Kidney epithelial cell (primary cell): ENCODE data around the gene INCA1. TPM values are rescaled to one million over a fixed set of nuclear protein-coding genes. Genes with fewer than 3 reads are reported as not detected.

Source experiments
- DNase-seq: peaks from one replicate; pipeline ENCODE4 v3.0.0-alpha.2; 2010; ENCODE audit warnings: low read depth
- H3K27me3 ChIP-seq: 2 replicates; pipeline ENCODE4 v1.6.0; 2011; ENCODE audit warnings: low read length; ENCODE audit not compliant: control insufficient read depth, insufficient read depth
- H3K36me3 ChIP-seq: 2 replicates; pipeline ENCODE4 v1.5.1; 2011; ENCODE audit warnings: low read length; ENCODE audit not compliant: control insufficient read depth, insufficient read depth
- H3K4me3 ChIP-seq: 2 replicates; pipeline ENCODE4 v1.5.1; 2011; ENCODE audit warnings: low read depth, mild to moderate bottlenecking, control low read depth, low read length
- total RNA-seq: library from RNA; depleted of rRNA; stranded (reverse); fragments of >200 nt; gene quantifications from 2 replicates; pipeline ENCODE4 v1.2.3, GENCODE V29; 2015
- TF ChIP-seq, protein P1 (sequence below): IDR thresholded peaks from 2 replicates; pipeline ENCODE4 v1.5.1; 2011; ENCODE audit warnings: mild to moderate bottlenecking, moderate library complexity, low read length, control low read depth, inconsistent platforms; ENCODE audit not compliant: insufficient read depth, poor library complexity, severe bottlenecking

Gene INCA1
- total RNA-seq, 1 donor from 2014 or later: 2.2 TPM

DNA sequence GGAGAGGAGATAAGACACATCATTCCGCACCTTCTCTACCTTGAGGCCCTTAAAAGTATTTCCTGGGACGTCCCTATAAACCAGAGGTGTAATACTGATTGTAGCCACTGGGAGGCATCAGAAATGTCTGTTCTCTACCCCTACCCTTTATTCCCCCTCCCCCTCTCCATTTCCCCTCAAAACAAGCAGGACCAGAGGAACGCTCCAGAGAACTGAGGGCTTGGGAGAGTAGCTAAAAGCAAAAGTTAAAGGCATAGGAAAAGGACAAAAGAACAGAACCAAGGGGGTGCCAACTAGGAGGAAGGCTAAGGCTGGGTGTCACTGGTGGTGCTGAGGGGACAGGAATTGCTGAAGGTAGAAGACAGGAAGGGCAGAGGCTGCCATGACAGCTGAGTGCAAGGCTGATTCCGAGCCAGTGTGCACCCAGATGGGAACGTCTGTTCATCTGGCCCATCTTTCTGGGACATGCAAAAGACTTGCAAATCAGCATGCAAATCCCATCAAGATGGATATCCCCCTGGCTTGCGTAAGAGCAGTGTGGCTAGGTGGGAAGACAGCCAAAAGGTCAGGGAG lies 16.6 kb downstream of the INCA1 start:
- TF ChIP-seq, protein P1, sequence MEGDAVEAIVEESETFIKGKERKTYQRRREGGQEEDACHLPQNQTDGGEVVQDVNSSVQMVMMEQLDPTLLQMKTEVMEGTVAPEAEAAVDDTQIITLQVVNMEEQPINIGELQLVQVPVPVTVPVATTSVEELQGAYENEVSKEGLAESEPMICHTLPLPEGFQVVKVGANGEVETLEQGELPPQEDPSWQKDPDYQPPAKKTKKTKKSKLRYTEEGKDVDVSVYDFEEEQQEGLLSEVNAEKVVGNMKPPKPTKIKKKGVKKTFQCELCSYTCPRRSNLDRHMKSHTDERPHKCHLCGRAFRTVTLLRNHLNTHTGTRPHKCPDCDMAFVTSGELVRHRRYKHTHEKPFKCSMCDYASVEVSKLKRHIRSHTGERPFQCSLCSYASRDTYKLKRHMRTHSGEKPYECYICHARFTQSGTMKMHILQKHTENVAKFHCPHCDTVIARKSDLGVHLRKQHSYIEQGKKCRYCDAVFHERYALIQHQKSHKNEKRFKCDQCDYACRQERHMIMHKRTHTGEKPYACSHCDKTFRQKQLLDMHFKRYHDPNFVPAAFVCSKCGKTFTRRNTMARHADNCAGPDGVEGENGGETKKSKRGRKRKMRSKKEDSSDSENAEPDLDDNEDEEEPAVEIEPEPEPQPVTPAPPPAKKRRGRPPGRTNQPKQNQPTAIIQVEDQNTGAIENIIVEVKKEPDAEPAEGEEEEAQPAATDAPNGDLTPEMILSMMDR: peak; percentile 71
- DNase-seq: no peak
- Histone ChIP-seq H3K27me3 (no peaks in the 10 kb centered on the region), H3K4me3 (no peak overlapping the region), H3K36me3 (peaks cover 3% of the 10 kb centered on the region)

DNA sequence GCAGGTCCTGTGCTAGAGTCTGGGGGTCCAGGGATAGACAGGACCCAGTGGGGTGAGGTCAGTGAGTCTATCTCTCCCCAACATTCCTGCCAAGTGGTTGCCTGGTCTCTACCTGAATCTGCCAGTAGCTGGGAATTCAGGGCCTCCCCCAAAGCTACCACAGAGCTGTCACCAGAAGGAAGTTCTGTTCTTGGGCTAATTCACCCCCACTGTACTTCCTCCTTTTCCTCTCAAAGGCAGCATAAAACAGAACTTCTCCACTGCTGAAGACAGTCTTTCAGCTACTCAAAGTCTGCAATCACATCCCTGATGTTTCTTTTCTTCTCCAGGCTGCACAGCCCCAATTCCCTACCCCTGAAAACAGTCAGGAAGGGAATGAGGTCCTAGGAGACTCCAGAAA lies 18.6 kb downstream of the INCA1 start:
- H3K36me3 ChIP-seq: peaks cover 3% of the 10 kb centered on the region
- no peak for DNase-seq
- H3K27me3 ChIP-seq: no peaks in the 10 kb centered on the region
- TF ChIP-seq, protein P1: no peak
- no peak overlapping the region for H3K4me3 ChIP-seq

DNA sequence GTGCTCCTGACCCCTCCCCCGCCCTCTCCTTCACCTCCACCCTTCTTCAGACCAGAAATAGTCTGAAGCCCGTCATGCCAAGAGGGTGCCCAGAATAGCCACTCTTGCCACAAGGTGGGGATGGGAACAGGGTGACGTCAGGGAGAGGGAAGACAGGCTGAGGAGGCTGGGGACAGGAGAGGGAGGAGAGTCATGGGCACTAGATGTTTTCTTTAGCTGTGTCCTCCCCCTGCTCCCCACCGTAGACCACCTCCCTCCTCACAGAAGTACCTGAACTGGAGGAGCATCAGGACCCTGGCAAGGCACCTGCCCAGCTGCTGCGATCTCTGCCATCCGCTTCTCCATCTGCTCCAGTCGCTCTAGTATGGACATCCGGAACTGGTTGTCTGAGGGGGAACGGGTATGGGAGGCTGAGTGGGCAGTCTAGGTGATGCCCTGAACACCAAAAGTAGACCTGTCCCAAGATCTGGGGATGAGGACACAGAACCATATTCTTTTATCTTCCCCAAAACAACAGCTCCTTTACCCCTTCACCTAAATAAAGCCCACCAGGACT lies 23.1 kb downstream of the INCA1 start:
- Histone ChIP-seq H3K4me3 (no peak overlapping the region), H3K27me3 (no peaks in the 10 kb centered on the region), H3K36me3 (peaks cover 2% of the 10 kb centered on the region)
- TF ChIP-seq, protein P1: no peak
- no peak for DNase-seq

DNA sequence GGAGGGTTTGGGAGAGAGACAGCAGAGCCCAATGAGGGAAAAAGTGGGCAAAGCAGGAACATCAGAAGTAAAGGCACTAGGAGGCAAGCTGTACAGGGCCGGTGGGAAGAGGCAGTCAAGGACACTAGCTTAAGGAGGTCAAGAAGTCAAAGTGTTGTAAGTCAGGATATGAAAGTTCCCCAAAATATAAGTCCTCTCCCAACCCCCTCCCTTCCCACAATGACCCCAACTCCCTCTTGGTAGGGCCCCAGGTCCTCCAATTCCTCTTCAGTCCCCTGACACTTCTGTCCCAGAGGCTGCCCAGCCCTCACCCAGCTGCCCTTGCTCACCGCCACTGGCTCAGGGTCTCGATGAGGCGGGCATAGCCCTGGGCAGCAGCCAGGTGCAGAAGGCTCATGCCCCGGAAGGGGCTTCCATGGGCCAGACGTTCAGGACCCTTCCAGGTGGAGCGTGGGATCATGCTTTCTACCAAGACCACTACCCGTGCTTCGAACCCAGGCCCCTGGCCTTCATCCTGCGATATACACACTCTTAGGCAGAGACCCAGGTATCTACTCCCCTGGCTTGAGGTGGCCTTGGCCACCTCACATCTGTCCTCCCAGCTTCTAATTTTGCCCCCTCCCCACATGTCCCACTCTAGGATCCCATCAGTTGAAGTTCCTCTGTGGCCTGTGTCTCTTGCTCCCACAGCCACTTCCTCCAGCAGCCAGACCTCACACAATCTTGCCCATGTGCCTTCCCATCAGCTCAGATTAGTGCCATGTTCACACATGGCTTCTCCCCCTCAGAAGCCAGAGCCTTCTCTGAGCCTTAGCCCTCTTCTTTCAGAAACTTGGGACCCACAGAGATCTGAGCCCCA lies 23.8 kb downstream of the INCA1 start:
- no peaks in the 10 kb centered on the region for H3K27me3 ChIP-seq
- H3K4me3 ChIP-seq: no peak overlapping the region
- H3K36me3 ChIP-seq: peaks cover 2% of the 10 kb centered on the region
- no peak for DNase-seq
- TF ChIP-seq, protein P1: no peak

DNA sequence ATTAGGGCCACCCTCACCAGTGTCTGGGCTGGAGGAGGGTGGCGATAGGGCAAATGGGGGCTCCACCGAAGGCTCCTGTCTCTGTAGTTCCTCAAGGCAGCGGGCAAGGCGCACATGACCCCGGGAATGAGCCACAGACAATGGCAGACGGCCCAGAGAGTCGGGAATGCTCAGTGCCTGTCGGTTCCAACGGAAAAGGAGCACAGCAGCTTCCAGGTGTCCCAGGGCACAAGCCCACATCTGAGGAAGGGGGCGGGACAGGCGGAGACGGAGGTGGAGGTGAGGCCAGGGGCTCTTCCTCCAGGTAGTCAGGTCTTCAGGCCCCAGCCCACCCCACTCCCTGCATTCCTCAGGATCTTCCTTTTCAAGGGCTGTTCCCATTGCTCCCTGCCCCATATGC lies 24.6 kb downstream of the INCA1 start:
- Histone ChIP-seq H3K36me3 (no peaks in the 10 kb centered on the region), H3K4me3 (no peak overlapping the region), H3K27me3 (no peaks in the 10 kb centered on the region)
- TF ChIP-seq, protein P1: no peak
- DNase-seq: no peak
